ENCODE measurements around the gene PDE4A.
"Not testable (repeated sequence)": the region's sequence is repeated elsewhere in the genome, so short reads cannot be mapped to it uniquely, and the experiment has no call there.

PDE4A gene

DNA sequence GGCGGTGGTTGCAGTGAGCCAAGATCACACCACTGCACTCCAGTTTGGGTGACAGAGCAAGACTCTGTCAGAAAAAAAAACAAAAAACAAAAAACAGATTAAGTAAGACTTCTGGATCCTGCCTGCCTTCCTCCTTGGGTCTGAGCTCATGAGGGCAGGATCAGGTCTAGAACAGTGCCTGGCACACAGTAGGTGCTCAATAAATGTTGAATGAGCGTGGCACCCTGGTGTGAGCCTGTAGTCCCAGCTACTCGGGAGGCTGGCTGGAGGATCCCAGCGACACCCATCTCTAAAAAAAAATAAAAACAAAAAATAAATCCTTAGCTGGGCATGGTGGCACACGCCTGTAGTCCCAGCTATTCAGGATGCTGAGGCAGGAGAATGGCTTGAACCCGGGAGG, 14.1 kb upstream of the PDE4A start:
- Histone ChIP-seq H3K4me2 (ENCODE audit: insufficient read depth, low read length, poor library complexity, severe bottlenecking) (no peak overlapping the region), H3K9ac (ENCODE audit: low read depth, low read length, poor library complexity) (no peak overlapping the region), H3K27ac (replicated peaks; ENCODE audit: low read length) (no peak overlapping the region), H2AK5ac (ENCODE audit: low read depth, low read length) (no peak overlapping the region), H3K4me1 (ENCODE audit: control insufficient read depth in 2 of 2, insufficient read depth in 1 of 2, low read depth in 1 of 2, low read length in 2 of 2) (peaks cover 9 to 13% of the 10 kb centered on the region in 2 donors), H2AFZ (ENCODE audit: low read length) (no peak overlapping the region), H3K18ac (ENCODE audit: low read length) (no peak overlapping the region), H2BK120ac (ENCODE audit: low read depth, low read length) (no peak overlapping the region), H3K27me3 (ENCODE audit: control insufficient read depth in 3 of 3, insufficient read depth in 3 of 3, low read depth in 1 of 3, low read length in 3 of 3) (peaks cover 0 to 9% (median 3%) of the 10 kb centered on the region in 3 experiments), H3K79me1 (ENCODE audit: low read depth, low read length) (peaks cover 10% of the 10 kb centered on the region), H3K4me3 (ENCODE audit: low read length in 2 of 2) (no peak overlapping the region), H3K9me3 (replicated peaks in 1 of 2; ENCODE audit: control insufficient read depth in 2 of 2, insufficient read depth in 1 of 2, low read depth in 1 of 2, low read length in 2 of 2) (no peaks in the 10 kb centered on the region), H2BK12ac (ENCODE audit: low read length) (no peak overlapping the region), H2BK5ac (ENCODE audit: low read length) (no peak overlapping the region), H2BK15ac (ENCODE audit: low read length) (no peak overlapping the region), H3K23ac (ENCODE audit: low read depth, low read length, poor library complexity) (no peak overlapping the region), H3K4ac (ENCODE audit: low read length) (no peak overlapping the region), H3K36me3 (replicated peaks in 1 of 2; ENCODE audit: control insufficient read depth in 2 of 2, insufficient read depth in 2 of 2, low read length in 2 of 2) (peaks cover 0 to 6% of the 10 kb centered on the region in 2 donors), H4K91ac (ENCODE audit: low read depth, low read length, poor library complexity) (no peak overlapping the region), H4K8ac (ENCODE audit: low read depth, low read length) (no peak overlapping the region), H3K14ac (ENCODE audit: low read length) (no peak overlapping the region)
- no peak for DNase-seq (ENCODE audit: low spot score)
- no CpG with 5 or more reads among the region's 6 CpGs for WGBS, 2 donors (ENCODE audit: extremely low coverage in 2 of 2, insufficient read length in 2 of 2, insufficient replicate concordance in 1 of 2)

DNA sequence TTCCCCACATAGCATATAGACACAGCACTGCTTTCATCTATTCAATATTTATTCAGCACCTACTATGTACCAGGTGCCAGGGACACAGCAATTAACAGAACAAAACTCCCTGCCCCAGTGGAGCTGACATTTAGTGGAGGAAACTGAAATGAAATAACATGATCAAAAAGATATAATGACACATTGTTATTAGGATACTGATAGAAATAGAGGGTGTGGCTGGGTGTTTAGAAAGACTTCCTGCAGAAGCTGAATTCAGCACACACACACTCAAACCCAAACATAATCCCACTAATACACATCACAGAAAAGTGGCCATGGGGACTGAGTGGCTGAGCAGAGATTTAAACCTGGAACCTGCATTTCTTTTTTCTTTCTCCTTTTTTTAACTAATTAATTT, 13.2 kb upstream of the PDE4A start:
- Histone ChIP-seq H3K4me3 (ENCODE audit: low read length in 2 of 2) (no peak overlapping the region), H3K9me3 (replicated peaks in 1 of 2; ENCODE audit: control insufficient read depth in 2 of 2, insufficient read depth in 1 of 2, low read depth in 1 of 2, low read length in 2 of 2) (no peaks in the 10 kb centered on the region), H3K27ac (replicated peaks; ENCODE audit: low read length) (no peak overlapping the region)

DNA sequence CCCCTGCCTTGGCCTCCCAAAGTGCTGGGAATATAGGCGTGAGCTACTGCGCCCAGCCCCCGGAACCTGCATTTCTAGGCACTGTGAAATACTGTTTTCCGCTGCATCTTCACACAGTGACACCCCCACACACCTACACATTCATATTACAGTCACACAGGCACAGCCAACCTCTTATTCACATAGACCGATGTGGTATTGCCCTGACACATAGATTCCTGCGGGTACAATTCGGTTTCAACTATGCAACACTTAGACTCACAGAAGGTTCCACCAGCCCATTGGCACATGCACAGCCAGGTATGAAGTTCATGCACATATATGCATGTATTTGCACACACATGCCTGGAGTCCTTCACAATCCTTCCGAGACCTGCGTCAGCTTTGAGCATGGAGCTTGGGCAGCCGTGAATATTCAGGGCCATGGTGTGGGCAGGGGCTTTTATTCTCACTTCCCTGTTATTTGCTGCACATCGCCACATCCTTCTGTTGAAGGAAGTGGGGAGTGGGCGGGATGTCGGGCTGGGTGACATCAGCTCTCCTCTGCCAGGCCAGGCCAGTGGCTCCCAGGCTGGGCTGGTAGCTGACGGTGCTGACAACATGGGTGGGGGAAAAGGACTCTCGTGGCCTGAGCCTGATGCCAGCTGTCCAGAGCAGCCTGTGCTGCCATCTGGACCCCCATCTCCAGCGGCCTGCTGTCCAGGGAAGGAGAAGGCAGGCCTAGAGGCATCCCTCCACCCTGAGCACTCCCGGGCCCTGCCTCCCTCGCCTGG, 11.6 kb upstream of the PDE4A start:
- Histone ChIP-seq H3K23ac (ENCODE audit: low read depth, low read length, poor library complexity) (no peak overlapping the region), H3K4me1 (ENCODE audit: control insufficient read depth in 2 of 2, insufficient read depth in 1 of 2, low read depth in 1 of 2, low read length in 2 of 2) (peaks cover 3 to 13% of the 10 kb centered on the region in 2 donors), H3K79me1 (ENCODE audit: low read depth, low read length) (peaks cover 2% of the 10 kb centered on the region), H3K18ac (ENCODE audit: low read length) (no peak overlapping the region), H3K36me3 (replicated peaks in 1 of 2; ENCODE audit: control insufficient read depth in 2 of 2, insufficient read depth in 2 of 2, low read length in 2 of 2) (no peaks in the 10 kb centered on the region), H4K91ac (ENCODE audit: low read depth, low read length, poor library complexity) (no peak overlapping the region), H2BK12ac (ENCODE audit: low read length) (no peak overlapping the region), H3K27ac (replicated peaks; ENCODE audit: low read length) (no peak overlapping the region), H3K4me3 (ENCODE audit: low read length in 2 of 2) (no peak overlapping the region), H4K8ac (ENCODE audit: low read depth, low read length) (no peak overlapping the region), H3K4ac (ENCODE audit: low read length) (no peak overlapping the region), H3K9ac (ENCODE audit: low read depth, low read length, poor library complexity) (no peak overlapping the region), H3K14ac (ENCODE audit: low read length) (peak overlapping the region; percentile 14), H2AFZ (ENCODE audit: low read length) (peak overlapping the region; percentile 83), H3K4me2 (ENCODE audit: insufficient read depth, low read length, poor library complexity, severe bottlenecking) (no peak overlapping the region), H3K9me3 (replicated peaks in 1 of 2; ENCODE audit: control insufficient read depth in 2 of 2, insufficient read depth in 1 of 2, low read depth in 1 of 2, low read length in 2 of 2) (no peaks in the 10 kb centered on the region), H2BK5ac (ENCODE audit: low read length) (peak overlapping the region; percentile 16), H2BK15ac (ENCODE audit: low read length) (no peak overlapping the region), H3K27me3 (ENCODE audit: control insufficient read depth in 3 of 3, insufficient read depth in 3 of 3, low read depth in 1 of 3, low read length in 3 of 3) (peaks cover 0 to 9% (median 3%) of the 10 kb centered on the region in 3 experiments), H2AK5ac (ENCODE audit: low read depth, low read length) (no peak overlapping the region), H2BK120ac (ENCODE audit: low read depth, low read length) (no peak overlapping the region)
- WGBS, 2 donors (ENCODE audit: extremely low coverage in 2 of 2, insufficient read length in 2 of 2, insufficient replicate concordance in 1 of 2), result no CpG with 5 or more reads among the region's 18 CpGs
- DNase-seq (ENCODE audit: low spot score), result no peak

More for the DNA sequence above, 13.2 kb upstream of the PDE4A start:
- Histone ChIP-seq H2BK5ac (ENCODE audit: low read length) (no peak overlapping the region), H3K14ac (ENCODE audit: low read length) (no peak overlapping the region), H2AFZ (ENCODE audit: low read length) (no peak overlapping the region), H4K91ac (ENCODE audit: low read depth, low read length, poor library complexity) (no peak overlapping the region), H3K9ac (ENCODE audit: low read depth, low read length, poor library complexity) (no peak overlapping the region), H3K36me3 (replicated peaks in 1 of 2; ENCODE audit: control insufficient read depth in 2 of 2, insufficient read depth in 2 of 2, low read length in 2 of 2) (no peaks in the 10 kb centered on the region), H2BK12ac (ENCODE audit: low read length) (no peak overlapping the region), H3K27me3 (ENCODE audit: control insufficient read depth in 3 of 3, insufficient read depth in 3 of 3, low read depth in 1 of 3, low read length in 3 of 3) (peaks cover 0 to 9% (median 3%) of the 10 kb centered on the region in 3 experiments), H3K79me1 (ENCODE audit: low read depth, low read length) (peaks cover 8% of the 10 kb centered on the region), H3K4me1 (ENCODE audit: control insufficient read depth in 2 of 2, insufficient read depth in 1 of 2, low read depth in 1 of 2, low read length in 2 of 2) (peaks cover 9 to 13% of the 10 kb centered on the region in 2 donors), H4K8ac (ENCODE audit: low read depth, low read length) (no peak overlapping the region), H2AK5ac (ENCODE audit: low read depth, low read length) (no peak overlapping the region), H3K18ac (ENCODE audit: low read length) (no peak overlapping the region), H2BK15ac (ENCODE audit: low read length) (no peak overlapping the region), H3K23ac (ENCODE audit: low read depth, low read length, poor library complexity) (no peak overlapping the region), H3K4ac (ENCODE audit: low read length) (no peak overlapping the region), H2BK120ac (ENCODE audit: low read depth, low read length) (no peak overlapping the region), H3K4me2 (ENCODE audit: insufficient read depth, low read length, poor library complexity, severe bottlenecking) (no peak overlapping the region)
- no peak for DNase-seq (ENCODE audit: low spot score)

DNA sequence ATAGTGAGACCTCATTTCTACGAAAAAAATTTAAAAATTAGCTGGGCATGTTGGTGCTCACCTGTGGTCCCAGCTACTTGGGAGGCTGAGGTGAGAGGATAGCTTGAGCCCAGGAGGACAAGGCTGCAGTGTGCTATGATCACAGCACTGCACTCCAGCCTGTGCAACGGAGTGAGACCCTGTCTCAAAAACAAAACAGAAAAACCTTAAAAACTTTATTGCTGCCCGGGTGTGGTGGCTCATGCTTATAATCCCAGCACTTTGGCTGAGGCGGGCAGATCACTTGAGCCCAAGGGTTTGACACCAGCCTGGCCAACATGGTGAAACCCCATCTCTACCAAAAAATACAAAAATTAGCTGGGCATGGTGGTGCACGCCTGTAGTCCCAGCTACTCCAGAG, 9.1 kb upstream of the PDE4A start:
- H3K4me2 ChIP-seq (ENCODE audit: insufficient read depth, low read length, poor library complexity, severe bottlenecking); H3K9ac ChIP-seq (ENCODE audit: low read depth, low read length, poor library complexity); H4K91ac ChIP-seq (ENCODE audit: low read depth, low read length, poor library complexity); H2AFZ ChIP-seq (ENCODE audit: low read length); H3K4me3 ChIP-seq (ENCODE audit: low read length in 2 of 2); H3K23ac ChIP-seq (ENCODE audit: low read depth, low read length, poor library complexity); H2BK5ac ChIP-seq (ENCODE audit: low read length); DNase-seq (ENCODE audit: low spot score); H3K18ac ChIP-seq (ENCODE audit: low read length); H2AK5ac ChIP-seq (ENCODE audit: low read depth, low read length); H3K79me1 ChIP-seq (ENCODE audit: low read depth, low read length); H4K8ac ChIP-seq (ENCODE audit: low read depth, low read length); H3K9me3 ChIP-seq (replicated peaks in 1 of 2; ENCODE audit: control insufficient read depth in 2 of 2, insufficient read depth in 1 of 2, low read depth in 1 of 2, low read length in 2 of 2); H2BK15ac ChIP-seq (ENCODE audit: low read length); H3K27ac ChIP-seq (replicated peaks; ENCODE audit: low read length); H2BK12ac ChIP-seq (ENCODE audit: low read length); H3K36me3 ChIP-seq (replicated peaks in 1 of 2; ENCODE audit: control insufficient read depth in 2 of 2, insufficient read depth in 2 of 2, low read length in 2 of 2); H3K14ac ChIP-seq (ENCODE audit: low read length); H2BK120ac ChIP-seq (ENCODE audit: low read depth, low read length); H3K4ac ChIP-seq (ENCODE audit: low read length): not testable (repeated sequence)
- Histone ChIP-seq H3K4me1 (ENCODE audit: control insufficient read depth in 2 of 2, insufficient read depth in 1 of 2, low read depth in 1 of 2, low read length in 2 of 2) (peaks cover 0 to 12% of the 10 kb centered on the region in 2 donors), H3K27me3 (ENCODE audit: control insufficient read depth in 3 of 3, insufficient read depth in 3 of 3, low read depth in 1 of 3, low read length in 3 of 3) (peaks cover 0 to 12% (median 3%) of the 10 kb centered on the region in 3 experiments)
- no CpG with 5 or more reads among the region's 5 CpGs for WGBS, 2 donors (ENCODE audit: extremely low coverage in 2 of 2, insufficient read length in 2 of 2, insufficient replicate concordance in 1 of 2)
